T-helper 1 cell (primary cell): ENCODE data around the gene HAND2.

ENCODE experiments used
- DNase-seq, 5 donors: peaks; one replicate each; pipeline ENCODE4 v3.0.0-alpha.2; 2012 to 2020

Gene HAND2

DNA sequence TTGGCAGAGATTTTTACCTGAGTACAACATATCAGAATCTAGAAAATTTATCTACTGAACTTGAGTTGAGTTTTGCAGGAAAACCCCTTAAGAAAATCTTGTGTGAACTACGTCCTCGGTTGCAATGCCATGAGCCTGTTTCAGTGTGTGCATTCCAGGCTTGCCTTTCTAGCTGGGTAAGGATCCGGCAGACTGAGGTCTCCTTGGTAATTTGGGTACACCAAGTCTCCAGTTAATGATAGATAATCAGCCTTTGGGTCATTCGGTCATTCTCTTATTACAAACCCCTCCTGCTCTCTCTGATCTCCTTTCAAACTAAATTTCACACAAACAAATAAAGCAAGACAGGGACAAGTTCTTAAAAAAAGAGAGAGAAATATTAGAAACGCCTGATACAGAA is 5.9 kb upstream of the HAND2 start:
- DNase-seq, result no peak

- no peak for DNase-seq
Measured at GRCh38 chr4:173535165-173535902, 5.3 kb upstream of the HAND2 start.

- no peak for DNase-seq
Measured at GRCh38 chr4:173534434-173534833, 4.4 kb upstream of the HAND2 start.

- no peak for DNase-seq
Measured at GRCh38 chr4:173532725-173533511, 2.9 kb upstream of the HAND2 start.

- no peak for DNase-seq
Measured at GRCh38 chr4:173531086-173531965, 1.3 kb upstream of the HAND2 start.

GRCh38 chr4:173530326-173531085 is 477 bp upstream of the HAND2 start:
- DNase-seq, result no peak

- DNase-seq, result no peak
Measured at GRCh38 chr4:173528378-173529321, 1.4 kb downstream of the HAND2 start.

GRCh38 chr4:173527103-173527891 is 2.7 kb downstream of the HAND2 start:
- DNase-seq, result no peak

DNA sequence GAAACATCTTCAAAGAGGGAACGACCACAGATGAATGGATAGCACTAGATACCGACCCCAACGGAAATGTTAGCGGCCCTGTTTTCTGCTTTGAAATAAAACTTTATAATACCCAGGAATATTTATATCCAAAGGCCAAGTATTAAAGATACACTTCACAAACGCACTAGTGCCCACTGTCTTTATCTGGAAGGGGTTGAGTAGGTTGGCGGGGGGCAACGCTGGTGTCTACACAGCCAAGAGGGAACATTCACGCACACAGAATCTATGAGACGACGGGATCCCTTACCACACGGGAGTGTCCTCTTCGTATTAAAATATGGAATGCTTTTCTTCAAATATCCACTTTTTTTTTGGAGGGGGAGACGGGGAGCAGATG is 3.3 kb downstream of the HAND2 start:
- DNase-seq, result no peak

DNA sequence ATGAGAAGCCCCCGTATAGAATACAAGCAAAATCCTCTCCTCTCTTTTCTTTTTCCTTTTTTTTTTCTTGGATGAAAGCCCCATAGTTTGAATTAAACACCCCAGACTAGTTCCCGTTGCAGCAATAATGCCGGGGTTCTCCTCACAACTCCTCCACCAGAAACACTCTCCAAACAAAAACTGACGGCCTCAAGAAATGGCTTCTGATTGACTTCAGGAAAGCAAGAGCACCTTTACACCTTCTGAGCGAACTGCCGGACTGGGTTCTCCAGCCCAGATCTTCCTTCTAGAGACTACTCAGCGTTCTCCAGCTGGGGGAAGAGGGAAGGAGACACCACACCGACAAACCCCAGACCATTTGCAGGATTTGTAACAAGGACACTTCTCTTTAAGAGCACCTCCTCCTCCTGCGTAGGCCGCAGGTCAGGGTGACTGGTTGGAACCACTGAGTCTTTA is 4.0 kb downstream of the HAND2 start:
- no peak for DNase-seq

GRCh38 chr4:173525118-173526011 is 4.7 kb downstream of the HAND2 start:
- no peak for DNase-seq

DNA sequence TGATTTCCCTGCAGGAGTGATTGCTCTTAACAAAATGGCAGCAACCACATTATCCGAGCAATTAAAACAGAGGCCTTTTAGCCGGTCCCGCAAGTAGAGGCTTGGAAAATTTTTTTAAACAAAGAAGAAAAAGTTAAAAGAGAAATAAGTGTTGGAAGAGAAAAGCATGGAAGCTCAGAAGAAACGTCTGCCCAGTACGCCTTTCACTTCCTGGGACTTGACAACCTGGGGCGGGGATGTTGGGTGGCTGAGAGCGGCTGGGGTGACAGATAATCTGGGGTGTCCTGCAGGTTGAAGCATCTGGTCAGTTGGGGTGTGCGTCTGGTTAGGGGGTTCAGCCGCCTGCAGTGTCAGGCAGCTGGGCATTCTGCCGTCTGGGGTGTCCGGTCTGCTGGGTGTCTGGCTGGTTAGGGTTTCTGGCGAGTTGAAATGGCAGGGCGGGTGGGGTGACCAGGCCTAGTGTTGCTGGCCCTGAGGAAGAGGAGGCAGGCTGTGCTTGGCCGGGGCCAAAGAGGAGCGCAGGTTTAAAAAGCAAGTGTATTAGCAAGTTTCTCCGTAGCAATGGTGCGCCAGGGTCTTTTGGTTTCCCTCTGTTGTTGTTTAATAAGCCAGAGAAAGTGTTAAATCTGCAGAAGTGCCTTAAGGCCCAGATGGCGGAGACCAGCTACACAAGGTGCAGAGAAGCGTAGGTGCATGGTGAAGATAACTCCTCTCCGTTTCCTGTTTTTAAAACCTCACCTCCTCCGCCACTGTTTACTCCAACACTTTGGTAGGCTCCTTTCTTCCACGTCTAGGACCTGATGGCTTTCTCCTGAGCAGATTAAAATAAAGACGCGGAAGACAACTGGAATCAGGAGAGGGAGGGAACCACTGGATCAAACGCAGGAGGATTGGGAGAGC is 5.6 kb downstream of the HAND2 start:
- no peak for DNase-seq

GRCh38 chr4:173522951-173523395 is 7.1 kb downstream of the HAND2 start:
- no peak for DNase-seq

- no peak for DNase-seq
Measured at GRCh38 chr4:173522160-173522950, 7.7 kb downstream of the HAND2 start.

DNA sequence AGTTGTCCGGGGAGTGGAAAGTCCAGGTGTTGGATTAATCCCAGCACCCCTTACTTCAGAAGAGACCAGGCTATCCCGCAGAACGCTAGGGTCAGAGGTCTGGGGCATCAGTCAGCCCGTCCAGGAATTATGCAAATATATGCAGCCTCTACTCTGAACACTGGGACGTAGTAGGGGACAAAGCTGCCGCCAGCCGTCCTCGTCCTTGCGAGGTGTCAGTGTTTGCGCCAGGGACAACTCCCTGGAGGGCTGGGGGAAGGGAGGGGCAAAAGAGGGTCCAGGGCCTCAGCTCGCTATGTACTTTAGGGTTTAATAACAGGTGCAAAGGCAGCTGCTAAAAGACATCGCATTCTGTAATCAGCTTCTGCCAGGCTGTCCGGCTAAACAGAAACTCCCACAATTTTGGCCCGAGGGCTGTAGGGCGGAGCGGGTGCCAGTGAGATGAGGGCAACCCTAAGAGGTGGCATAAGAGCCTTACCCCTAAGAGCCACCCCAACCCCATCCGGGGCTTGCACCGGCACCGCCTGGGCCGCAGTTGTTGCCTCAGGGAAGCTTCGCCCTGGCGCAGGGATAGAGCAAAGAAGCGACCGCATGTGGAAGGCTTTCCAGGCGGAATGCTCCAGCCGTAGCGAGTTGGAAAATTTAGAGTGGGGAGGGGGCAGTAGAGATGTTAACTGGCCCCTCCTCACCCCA is 8.4 kb downstream of the HAND2 start:
- no peak for DNase-seq

DNA sequence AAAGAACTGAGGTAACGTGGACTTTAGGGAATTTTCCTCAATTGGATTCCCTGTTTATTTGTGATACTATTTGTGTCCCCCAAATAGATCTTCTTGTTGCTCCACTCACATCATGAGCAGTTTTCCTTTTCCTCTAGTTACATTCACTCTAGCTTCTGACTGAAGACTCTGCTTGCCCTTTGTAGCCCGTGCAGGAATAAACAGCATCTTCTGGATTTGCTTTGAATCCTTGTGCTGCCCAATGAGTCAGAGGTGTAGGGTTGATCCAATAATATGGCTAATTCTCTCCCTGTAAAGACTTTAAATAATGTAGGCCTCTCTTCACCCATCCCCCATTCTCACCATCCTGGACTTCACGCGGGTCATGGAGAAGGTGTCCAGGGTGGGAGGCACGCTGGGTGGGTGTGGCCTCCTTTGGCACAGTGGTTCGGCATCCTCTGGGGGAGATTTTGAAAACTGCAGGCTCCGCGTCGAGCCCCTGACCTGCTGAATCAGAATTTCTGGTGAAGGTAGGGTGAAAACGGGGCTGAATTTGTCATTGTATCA is 9.0 kb downstream of the HAND2 start:
- no peak for DNase-seq
